Measurements from ENCODE around the gene GPSM1. TPM values are rescaled to one million over a fixed set of nuclear protein-coding genes. Genes with fewer than 3 reads are reported as not detected.

The GPSM1 gene
- total RNA-seq, 3 donors from 2014 or later = 2.4 to 15.0 (median 4.2) TPM

- no peaks in the 10 kb centered on the region for H3K36me3 ChIP-seq (ENCODE audit: low read depth)
- no peak for ATAC-seq
- no peaks in the 10 kb centered on the region for H3K4me1 ChIP-seq (ENCODE audit: low read depth)
- no peak overlapping the region for H3K4me3 ChIP-seq
- no peak for DNase-seq
- H3K9me3 ChIP-seq = no peaks in the 10 kb centered on the region
- no peak for TF ChIP-seq CTCF (IDR thresholded peaks at IDR 0.05)
- intact Hi-C loops (cut with DNase I, micrococcal nuclease) = no loop called here
Measured at GRCh38 chr9:136333045-136333444, 5.7 kb downstream of the GPSM1 start.

GRCh38 chr9:136333486-136333885 lies 6.1 kb downstream of the GPSM1 start:
- Histone ChIP-seq H3K36me3 (ENCODE audit: low read depth) (no peaks in the 10 kb centered on the region), H3K4me1 (ENCODE audit: low read depth) (no peaks in the 10 kb centered on the region), H3K4me3 (no peak overlapping the region), H3K9me3 (no peaks in the 10 kb centered on the region)
- intact Hi-C loops (cut with DNase I, micrococcal nuclease) = no loop called here
- TF ChIP-seq CTCF (IDR thresholded peaks at IDR 0.05) = no peak
- no peak for DNase-seq
- no peak for ATAC-seq

GRCh38 chr9:136334541-136334940 lies 7.2 kb downstream of the GPSM1 start:
- Histone ChIP-seq H3K4me1 (ENCODE audit: low read depth) (no peaks in the 10 kb centered on the region), H3K9me3 (no peaks in the 10 kb centered on the region), H3K4me3 (no peak overlapping the region), H3K36me3 (ENCODE audit: low read depth) (no peaks in the 10 kb centered on the region)
- TF ChIP-seq CTCF (IDR thresholded peaks at IDR 0.05) = no peak
- intact Hi-C loops (cut with DNase I, micrococcal nuclease) = no loop called here
- no peak for ATAC-seq
- no peak for DNase-seq

GRCh38 chr9:136335296-136336155 lies 8.2 kb downstream of the GPSM1 start:
- Histone ChIP-seq H3K4me3 (no peak overlapping the region), H3K4me1 (ENCODE audit: low read depth) (no peaks in the 10 kb centered on the region), H3K36me3 (ENCODE audit: low read depth) (no peaks in the 10 kb centered on the region), H3K9me3 (no peaks in the 10 kb centered on the region)
- intact Hi-C loops (cut with DNase I, micrococcal nuclease) = no loop called here
- DNase-seq = no peak
- no peak for TF ChIP-seq CTCF (IDR thresholded peaks at IDR 0.05)
- ATAC-seq = no peak

- peak; percentile 11 for ATAC-seq
- intact Hi-C loops (cut with DNase I, micrococcal nuclease) = no loop called here
Measured at GRCh38 chr9:136336156-136336870, 9.0 kb downstream of the GPSM1 start.

More at GRCh38 chr9:136336156-136336870, 9.0 kb downstream of the GPSM1 start:
- DNase-seq = peak in 1 of 3 donors; percentile 34
- Histone ChIP-seq H3K4me3 (no peak overlapping the region), H3K9me3 (no peaks in the 10 kb centered on the region), H3K36me3 (ENCODE audit: low read depth) (no peaks in the 10 kb centered on the region), H3K4me1 (ENCODE audit: low read depth) (no peaks in the 10 kb centered on the region)
- TF ChIP-seq CTCF (IDR thresholded peaks at IDR 0.05) = no peak

Data from mucosa of descending colon (tissue), 3 donors.